GM10266 (cell line): ENCODE measurements around the gene NTM.

Source experiments
- DNase-seq: peaks from one replicate; pipeline ENCODE4 v3.0.0; 2012; ENCODE audit errors: extremely low spot score
- CTCF ChIP-seq: IDR thresholded peaks from 2 replicates; pipeline ENCODE4 v1.5.1; 2012; ENCODE audit warnings: mild to moderate bottlenecking, low read depth; ENCODE audit not compliant: control insufficient read depth, insufficient read depth; ENCODE audit errors: missing control alignments

The NTM gene

DNA sequence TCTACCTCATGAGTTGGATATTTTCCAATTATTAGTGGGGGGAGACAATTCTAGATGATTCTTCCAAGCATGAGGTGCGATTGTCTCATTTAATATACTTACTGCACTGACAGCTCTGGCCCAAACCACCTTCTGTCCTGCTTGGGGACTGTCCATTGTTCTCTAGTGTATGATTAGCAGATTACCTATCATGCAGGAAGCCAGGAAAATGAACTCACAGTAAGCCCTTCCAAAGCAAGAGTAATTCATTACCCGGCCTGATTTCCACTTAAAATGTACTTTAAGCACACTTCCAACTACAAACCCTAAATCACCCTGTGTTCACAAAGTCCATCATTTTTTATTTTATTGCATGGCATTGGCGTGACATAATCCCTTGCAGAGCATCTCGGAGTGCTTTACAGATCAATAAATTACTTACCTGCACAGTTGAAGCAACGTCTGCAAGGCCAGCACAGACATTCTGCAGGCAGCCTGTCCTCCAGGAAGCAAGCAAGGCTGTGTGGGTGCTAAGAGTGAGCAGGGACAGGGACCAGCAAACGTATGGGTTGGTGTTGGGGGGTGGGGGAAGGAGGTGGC, 838.2 kb downstream of the NTM start:
- DNase-seq, result no peak
- TF ChIP-seq CTCF, result no peak

DNA sequence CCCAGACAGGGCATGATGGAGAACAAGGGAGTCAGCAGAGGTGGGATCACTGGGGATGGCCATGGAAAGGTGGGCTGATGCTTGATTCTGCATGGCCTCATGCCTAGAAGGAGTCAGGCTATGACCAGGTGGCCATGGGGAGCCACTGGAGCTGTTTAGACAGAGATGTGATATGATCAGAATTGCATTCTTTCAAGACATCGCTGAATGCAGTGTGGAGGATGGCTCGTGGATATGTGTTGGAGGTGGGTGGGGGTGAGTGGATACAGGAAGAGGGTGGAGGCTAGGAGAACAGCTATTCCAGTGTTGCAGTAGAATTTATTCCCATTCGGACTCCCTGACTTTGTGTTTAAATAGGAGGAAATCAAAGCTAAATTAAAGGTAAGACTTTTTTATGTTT, 841.1 kb downstream of the NTM start:
- TF ChIP-seq CTCF, result no peak

DNA sequence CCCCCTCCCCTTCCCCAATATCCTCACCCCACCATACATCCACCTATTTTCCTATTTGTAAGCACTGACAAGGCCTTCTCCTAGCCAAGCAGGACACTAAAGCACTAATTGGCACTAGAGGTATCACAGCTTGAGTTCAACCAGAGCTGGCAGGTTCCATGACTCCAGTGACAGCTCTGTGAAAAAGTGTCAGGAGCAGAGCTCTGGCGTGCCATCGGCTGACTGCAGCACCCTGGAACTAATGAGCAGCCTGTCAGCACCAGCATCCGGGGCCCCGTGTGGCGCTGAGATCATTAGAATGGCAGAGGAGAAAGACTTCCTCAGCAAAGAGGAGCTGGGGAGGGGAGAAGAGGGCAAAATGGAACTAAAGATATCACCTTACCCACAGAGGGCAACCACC, 847.4 kb downstream of the NTM start:
- no peak for TF ChIP-seq CTCF
- no peak for DNase-seq

More for the DNA sequence above, 841.1 kb downstream of the NTM start:
- no peak for DNase-seq

GRCh38 chr11:132220474-132220873, 850.1 kb downstream of the NTM start:
- no peak for TF ChIP-seq CTCF
- DNase-seq, result no peak

DNA sequence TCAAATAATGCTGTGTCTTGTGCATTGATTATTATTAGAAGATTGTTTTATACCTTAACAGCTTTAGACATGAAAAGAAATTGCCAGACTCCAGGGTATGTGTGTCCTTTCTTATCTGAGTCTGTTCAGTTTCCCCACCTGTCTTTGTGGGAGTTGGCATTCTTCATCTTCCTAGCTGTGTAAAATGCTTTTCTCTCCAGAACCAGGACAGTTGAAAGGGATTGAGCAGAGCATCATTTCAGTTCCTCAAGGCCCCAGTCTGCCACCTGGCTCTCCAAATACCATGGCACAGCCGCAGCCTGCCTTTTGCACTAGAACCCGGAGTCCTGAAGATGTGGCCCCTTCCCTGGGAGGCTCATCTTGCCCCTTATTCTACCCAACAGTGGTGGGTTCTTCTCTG, 851.9 kb downstream of the NTM start:
- no peak for DNase-seq
- no peak for TF ChIP-seq CTCF

GRCh38 chr11:132226522-132226921, 856.1 kb downstream of the NTM start:
- no peak for TF ChIP-seq CTCF
- DNase-seq, result no peak

DNA sequence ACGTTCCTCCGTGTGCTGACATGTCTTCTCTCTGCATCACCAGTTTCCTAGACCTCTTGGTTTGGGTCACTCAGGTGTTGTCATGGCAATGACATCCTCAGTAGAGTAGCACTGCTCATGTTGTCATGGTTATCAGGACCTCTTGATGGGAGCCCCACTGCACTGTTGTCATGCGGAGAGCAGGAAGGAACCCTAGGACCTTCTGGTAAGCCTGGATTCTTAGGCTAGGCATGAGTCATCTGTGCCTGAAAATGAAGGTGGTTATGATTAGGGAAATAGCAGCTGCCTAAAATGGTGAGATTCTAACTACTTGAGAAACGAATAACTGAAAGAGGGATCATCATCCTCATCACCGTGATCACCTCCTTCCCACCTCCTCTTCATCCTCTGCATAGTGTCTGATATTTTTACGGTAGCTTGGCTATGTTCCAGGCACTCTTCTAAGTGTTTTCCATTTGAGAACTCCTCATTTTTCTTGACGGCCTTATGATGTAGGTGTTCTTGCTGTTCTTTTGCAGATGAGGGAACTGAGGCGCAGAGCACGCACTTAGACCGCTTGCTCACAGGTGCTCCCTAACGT, 858.4 kb downstream of the NTM start:
- no peak for DNase-seq
- no peak for TF ChIP-seq CTCF
